GM18498 (cell line): ENCODE data around the gene ZNF148.
"Not testable (repeated sequence)": the region's sequence is repeated elsewhere in the genome, so short reads cannot be mapped to it uniquely, and the experiment has no call there.

ENCODE experiments used
- ATAC-seq: cut with Tn5 transposase; IDR thresholded peaks from one replicate; pipeline ENCODE4 v1.9.1; 2021; ENCODE audit warnings: mild to moderate bottlenecking, moderate library complexity; ENCODE audit not compliant: unreplicated experiment

ZNF148 gene

GRCh38 chr3:125375950-125376679 lies 990 bp upstream of the ZNF148 start:
- ATAC-seq: no peak

- peak; percentile 29 for ATAC-seq
Measured at GRCh38 chr3:125374501-125374995, 577 bp downstream of the ZNF148 start.

- no peak for ATAC-seq
Measured at GRCh38 chr3:125367403-125368230, 7.5 kb downstream of the ZNF148 start.

GRCh38 chr3:125366132-125366531 lies 9.0 kb downstream of the ZNF148 start:
- ATAC-seq: no peak

GRCh38 chr3:125359700-125360099 lies 15.4 kb downstream of the ZNF148 start:
- no peak for ATAC-seq

GRCh38 chr3:125358923-125359322 lies 16.2 kb downstream of the ZNF148 start:
- no peak for ATAC-seq

- ATAC-seq: no peak
Measured at GRCh38 chr3:125357837-125358236, 17.3 kb downstream of the ZNF148 start.

- peak; percentile 73 for ATAC-seq
Measured at GRCh38 chr3:125357032-125357658, 18.0 kb downstream of the ZNF148 start.

GRCh38 chr3:125356140-125357026 lies 18.7 kb downstream of the ZNF148 start:
- ATAC-seq: no peak

- ATAC-seq: no peak
Measured at GRCh38 chr3:125353659-125354058, 21.5 kb downstream of the ZNF148 start.

GRCh38 chr3:125353128-125353527 lies 22.0 kb downstream of the ZNF148 start:
- no peak for ATAC-seq

- no peak for ATAC-seq
Measured at GRCh38 chr3:125351814-125352456, 23.2 kb downstream of the ZNF148 start.

GRCh38 chr3:125351152-125351551 lies 24.0 kb downstream of the ZNF148 start:
- ATAC-seq: no peak

- no peak for ATAC-seq
Measured at GRCh38 chr3:125350597-125350996, 24.5 kb downstream of the ZNF148 start.

- ATAC-seq: no peak
Measured at GRCh38 chr3:125349556-125350165, 25.5 kb downstream of the ZNF148 start.

GRCh38 chr3:125349055-125349454 lies 26.1 kb downstream of the ZNF148 start:
- ATAC-seq: no peak

GRCh38 chr3:125343367-125343766 lies 31.8 kb downstream of the ZNF148 start:
- not testable (repeated sequence) for ATAC-seq

GRCh38 chr3:125340121-125340520 lies 35.0 kb downstream of the ZNF148 start:
- no peak for ATAC-seq

- no peak for ATAC-seq
Measured at GRCh38 chr3:125337506-125337905, 37.6 kb downstream of the ZNF148 start.
